AG04450 (cell line): ENCODE results near the gene PLXNA4. TPM values are rescaled to one million over a fixed set of nuclear protein-coding genes. Genes with fewer than 3 reads are reported as not detected.

Experiments used
- CTCF ChIA-PET: fragments of 300-600, 350-600 bp; formaldehyde crosslinking; extraction: SDS; loops from one replicate; lab custom pipeline; 2022; ENCODE audit warnings: antibody characterized with exemption, inconsistent platforms; lab: Charles Lee
- POLR2A ChIA-PET: fragments of 350-600 bp; formaldehyde crosslinking; extraction: SDS; loops from one replicate; lab custom pipeline; 2021; ENCODE audit warnings: antibody characterized with exemption, inconsistent platforms; lab: Yijun Ruan, JAX
- DNase-seq: peaks from one replicate; pipeline ENCODE4 v3.0.0-alpha.2; 2011; ENCODE audit warnings: low read depth, low spot score
- H3K27ac ChIP-seq: one replicate; pipeline ENCODE4 v1.5.1; 2012; ENCODE audit warnings: low read depth, low read length, control low read depth
- H3K27me3 ChIP-seq: one replicate; pipeline ENCODE4 v1.6.0; 2012; ENCODE audit warnings: low read length; ENCODE audit not compliant: control insufficient read depth, insufficient read depth
- H3K4me3 ChIP-seq: 2 replicates; pipeline ENCODE4 v1.5.1; 2011; ENCODE audit warnings: mild to moderate bottlenecking, low read depth, low read length, control low read depth
- H3K9me3 ChIP-seq: 2 replicates; pipeline ENCODE4 v1.5.1; 2012; ENCODE audit warnings: low read length; ENCODE audit not compliant: control insufficient read depth, insufficient read depth
- CTCF ChIP-seq: IDR thresholded peaks from 2 replicates; pipeline ENCODE4 v1.5.1; 2011; ENCODE audit warnings: low read depth, low read length, control low read depth, inconsistent platforms
- polyA plus RNA-seq: library from polyadenylated mRNA; depleted of rRNA; stranded (reverse); fragments of >200 nt; gene quantifications from 2 replicates; pipeline ENCODE4 v1.2.3, GENCODE V29; 2011

Gene PLXNA4
- polyA plus RNA-seq, 1 experiment = 0.05 TPM

GRCh38 chr7:132542895-132543294 lies 33.4 kb downstream of the PLXNA4 start:
- POLR2A ChIA-PET = no interaction called here
- DNase-seq = no peak
- no peak overlapping the region for H3K27ac ChIP-seq
- no peak for TF ChIP-seq CTCF
- no peak overlapping the region for H3K4me3 ChIP-seq
- no peaks in the 10 kb centered on the region for H3K9me3 ChIP-seq
- CTCF ChIA-PET = no interaction called here
- H3K27me3 ChIP-seq = peaks cover 2% of the 10 kb centered on the region

- ChIA-PET POLR2A (no interaction called here), CTCF (no interaction called here)
- H3K27me3 ChIP-seq = peaks cover 2% of the 10 kb centered on the region
- no peak overlapping the region for H3K4me3 ChIP-seq
- H3K27ac ChIP-seq = no peak overlapping the region
- TF ChIP-seq CTCF = no peak
- DNase-seq = no peak
- no peaks in the 10 kb centered on the region for H3K9me3 ChIP-seq
Measured at GRCh38 chr7:132541656-132542055, 34.6 kb downstream of the PLXNA4 start.

GRCh38 chr7:132537456-132538145 lies 38.7 kb downstream of the PLXNA4 start:
- Histone ChIP-seq H3K9me3 (no peaks in the 10 kb centered on the region), H3K4me3 (no peak overlapping the region), H3K27me3 (no peaks in the 10 kb centered on the region), H3K27ac (no peak overlapping the region)
- TF ChIP-seq CTCF = no peak
- no peak for DNase-seq
- ChIA-PET POLR2A (no interaction called here), CTCF (no interaction called here)

- no peak for TF ChIP-seq CTCF
- Histone ChIP-seq H3K27me3 (no peaks in the 10 kb centered on the region), H3K4me3 (no peak overlapping the region), H3K27ac (no peak overlapping the region), H3K9me3 (no peaks in the 10 kb centered on the region)
- DNase-seq = no peak
- POLR2A ChIA-PET = no interaction called here
- CTCF ChIA-PET = no interaction called here
Measured at GRCh38 chr7:132536654-132537395, 39.4 kb downstream of the PLXNA4 start.

- ChIA-PET POLR2A (no interaction called here), CTCF (no interaction called here)
- Histone ChIP-seq H3K4me3 (no peak overlapping the region), H3K27me3 (no peaks in the 10 kb centered on the region), H3K9me3 (no peaks in the 10 kb centered on the region), H3K27ac (no peak overlapping the region)
- no peak for DNase-seq
- no peak for TF ChIP-seq CTCF
Measured at GRCh38 chr7:132533916-132534315, 42.4 kb downstream of the PLXNA4 start.
